GM12878 (cell line): ENCODE results near the gene NIPA2. TPM values are rescaled to one million over a fixed set of nuclear protein-coding genes. Genes with fewer than 3 reads are reported as not detected.
A peak's percentile ranks its signal among the peaks of the same experiment; 100 is the strongest.

Experiments
- ATAC-seq: fragments of 200-7000 bp; cut with Tn5 transposase; 3 replicates; pipeline ENCODE4 v1.9.1; 2020; ENCODE audit warnings: mild to moderate bottlenecking, moderate library complexity
- BruUV-seq: library from RNA; stranded (reverse); fragments of 400-500 nt; replicated peaks from 2 replicates; lab custom pipeline; 2021; lab: Mats Ljungman, UMichigan
- CTCF ChIA-PET: fragments of 300-600 bp; sonication (Branson Sonifier 250); formaldehyde crosslinking; extraction: SDS; loops from one replicate; lab custom pipeline; 2021; ENCODE audit warnings: inconsistent platforms; lab: Yijun Ruan, JAX
- POLR2A ChIA-PET: fragments of 350-600 bp; formaldehyde crosslinking; extraction: SDS; loops from one replicate; lab custom pipeline; 2021; ENCODE audit warnings: inconsistent platforms; lab: Charles Lee
- RAD21 ChIA-PET: fragments of 300-600 bp; sonication (Branson Sonifier 250); formaldehyde crosslinking; loops from one replicate; lab custom pipeline; 2023; ENCODE audit warnings: antibody characterized with exemption; ENCODE audit not compliant: unreplicated experiment; lab: Charles Lee
- SMC1A ChIA-PET: fragments of 300-600 bp; sonication (Branson Sonifier 250); formaldehyde crosslinking; loops from one replicate; lab custom pipeline; 2023; ENCODE audit not compliant: unreplicated experiment, uncharacterized antibody; lab: Charles Lee
- DNase-seq: peaks from one replicate; pipeline ENCODE4 v3.0.0-alpha.2; 2011; ENCODE audit warnings: low read depth, low spot score
- FAIRE-seq: peaks from 3 replicates; lab custom pipeline; 2011; peaks lifted over from hg19 to GRCh38; lab: Jason Lieb, UNC
- H2AFZ ChIP-seq: 2 replicates; pipeline ENCODE4 v1.6.0; 2011; ENCODE audit warnings: low read depth, low read length, control low read depth; ENCODE audit not compliant: control insufficient read depth
- H3K27ac ChIP-seq: 2 replicates; pipeline ENCODE4 v1.5.1; 2011; ENCODE audit warnings: control low read depth; ENCODE audit not compliant: control insufficient read depth, insufficient read depth
- H3K27me3 ChIP-seq, 2 experiments: replicated peaks in 1 of 2; 2 replicates each; pipeline versions ENCODE4 v1.6.0 to v1.6.1; 2011; ENCODE audit warnings: low read length in 1 of 2; ENCODE audit not compliant: control insufficient read depth in 2 of 2, insufficient read depth in 2 of 2
- H3K36me3 ChIP-seq, 2 experiments: 2 replicates each; pipeline ENCODE4 v1.5.1; 2011; ENCODE audit warnings: low read length in 1 of 2; ENCODE audit not compliant: control insufficient read depth in 2 of 2, insufficient read depth in 2 of 2
- H3K4me1 ChIP-seq: 2 replicates; pipeline ENCODE4 v1.6.1; 2011; ENCODE audit warnings: mild to moderate bottlenecking, low read length, moderate library complexity, mixed read lengths; ENCODE audit not compliant: control insufficient read depth, insufficient read depth
- H3K4me2 ChIP-seq: 2 replicates; pipeline ENCODE4 v1.6.0; 2011; ENCODE audit warnings: control low read depth; ENCODE audit not compliant: control insufficient read depth, insufficient read depth
- H3K4me3 ChIP-seq: fragments of 200-600 bp; sonication (generic); 2 replicates; pipeline ENCODE4 v1.5.1; 2016
- H3K79me2 ChIP-seq: 2 replicates; pipeline ENCODE4 v1.6.0; 2011; ENCODE audit warnings: low read length; ENCODE audit not compliant: control insufficient read depth, insufficient read depth
- H3K9ac ChIP-seq: 2 replicates; pipeline ENCODE4 v1.8.0; 2011; ENCODE audit warnings: low read length, control low read depth, mixed read lengths; ENCODE audit not compliant: control insufficient read depth, insufficient read depth
- H3K9me3 ChIP-seq: replicated peaks from 3 replicates; pipeline ENCODE4 v1.5.1; 2011; ENCODE audit warnings: mild to moderate bottlenecking, low read length; ENCODE audit not compliant: control insufficient read depth, insufficient read depth
- H4K20me1 ChIP-seq: 2 replicates; pipeline ENCODE4 v1.6.0; 2011; ENCODE audit not compliant: control insufficient read depth, insufficient read depth
- BHLHE40 ChIP-seq, 2 experiments: fragments of 450-650 bp in 1 of 2; IDR thresholded peaks; 2 replicates each; pipeline ENCODE4 v1.6.1; 2011 to 2017; ENCODE audit warnings: low read depth in 2 of 2, borderline replicate concordance in 1 of 2, improper control_type of control experiment in 1 of 2, low read length in 1 of 2, mild to moderate bottlenecking in 1 of 2
- JUNB ChIP-seq: IDR thresholded peaks from 2 replicates; pipeline ENCODE4 v1.6.1; 2016; ENCODE audit warnings: antibody characterized with exemption, mild to moderate bottlenecking
- MYB ChIP-seq: fragments of 150-350 bp; IDR thresholded peaks from 2 replicates; pipeline ENCODE4 v1.6.1; 2014; ENCODE audit warnings: mild to moderate bottlenecking, low read depth, low read length, borderline replicate concordance
- NR2C1 ChIP-seq: fragments of 450-650 bp; IDR thresholded peaks from 2 replicates; pipeline ENCODE4 v1.6.1; 2017; ENCODE audit warnings: antibody characterized with exemption, mild to moderate bottlenecking, moderate library complexity
- POLR2AphosphoS5 ChIP-seq: IDR thresholded peaks from 2 replicates; pipeline ENCODE4 v1.6.1; 2011; ENCODE audit warnings: mild to moderate bottlenecking, low read length, inconsistent platforms
- RAD51 ChIP-seq: fragments of 450-650 bp; IDR thresholded peaks from 2 replicates; pipeline ENCODE4 v1.6.1; 2016; ENCODE audit warnings: moderate library complexity, mild to moderate bottlenecking, inconsistent platforms
- TAF1 ChIP-seq: IDR thresholded peaks from 2 replicates; pipeline ENCODE4 v1.6.1; 2011; ENCODE audit warnings: mild to moderate bottlenecking, low read depth, low read length, borderline replicate concordance
- TCF3 ChIP-seq: IDR thresholded peaks from 2 replicates; pipeline ENCODE4 v1.6.1; 2012; ENCODE audit warnings: low read depth, mild to moderate bottlenecking, low read length, borderline replicate concordance; ENCODE audit not compliant: insufficient read depth
- WGBS: methylation state at CpG from one replicate; pipeline ENCODE4 v1.1.6; 2016; ENCODE audit warnings: low lambda C conversion rate; ENCODE audit not compliant: insufficient replicate concordance, insufficient coverage; ENCODE audit errors: missing lambda C conversion rate; 5-methylcytosine and 5-hydroxymethylcytosine counted together
- in situ Hi-C: fragments of 300-500 bp; cut with MboI; formaldehyde crosslinking; loops from 9 replicates; pipeline ENCODE4 v1.14.3; 2018; ENCODE audit warnings: mixed read lengths
- intact Hi-C: fragments of 100-400 bp; cut with micrococcal nuclease; formaldehyde crosslinking; loops from one replicate; pipeline ENCODE4 v1.14.2; 2022; ENCODE audit not compliant: unreplicated experiment
- polyA plus RNA-seq, 11 experiments: library from polyadenylated mRNA; depleted of rRNA in 4 of 11; unstranded in 6 of 11; stranded (reverse) in 5 of 11; fragments of >200 nt; fragmentation: Nextera tagmentation in 4 of 11; fragmentation: Illumina TruSeq in 1 of 11; extraction: Ambion mirVana in 4 of 11; extraction: Trizol in 1 of 11; gene quantifications; 1 replicate in 1 of 11; 2 replicates in 10 of 11; pipeline versions ENCODE4 v1.2.1 to v1.2.3, GENCODE V29; 2011 to 2016; ENCODE audit warnings: inconsistent platforms in 2 of 11, missing spikeins in 2 of 11, low read depth in 1 of 11
- total RNA-seq, 4 experiments: library from RNA; depleted of rRNA in 3 of 4; stranded (reverse); fragments of >200 nt in 3 of 4; fragmentation: Illumina TruSeq in 1 of 4; extraction: Trizol in 1 of 4; gene quantifications; 2 replicates each; pipeline versions ENCODE4 v1.2.1 to v1.2.3, GENCODE V29; 2013 to 2021
- TF ChIP-seq, protein P1 (sequence below): IDR thresholded peaks from 2 replicates; pipeline ENCODE4 v1.6.1; 2011; ENCODE audit warnings: mild to moderate bottlenecking, low read depth, low read length, moderate library complexity; ENCODE audit not compliant: insufficient replicate concordance
- TF ChIP-seq, protein P2 (sequence below): fragments of 450-650 bp; IDR thresholded peaks from 2 replicates; pipeline ENCODE4 v1.6.1; 2016; ENCODE audit warnings: mild to moderate bottlenecking
- TF ChIP-seq, protein P3 (sequence below): fragments of 450-650 bp; formaldehyde crosslinking; IDR thresholded peaks from 2 replicates; pipeline ENCODE4 v1.5.0; 2022; ENCODE audit warnings: mild to moderate bottlenecking, missing genetic modification characterization

Gene NIPA2
- total and polyA plus RNA-seq, 10 of the 15 experiments (the other 5 are each of a cell fraction or from before 2014, with no cell fraction given) = 24.4 to 159 (median 96.5) TPM

DNA sequence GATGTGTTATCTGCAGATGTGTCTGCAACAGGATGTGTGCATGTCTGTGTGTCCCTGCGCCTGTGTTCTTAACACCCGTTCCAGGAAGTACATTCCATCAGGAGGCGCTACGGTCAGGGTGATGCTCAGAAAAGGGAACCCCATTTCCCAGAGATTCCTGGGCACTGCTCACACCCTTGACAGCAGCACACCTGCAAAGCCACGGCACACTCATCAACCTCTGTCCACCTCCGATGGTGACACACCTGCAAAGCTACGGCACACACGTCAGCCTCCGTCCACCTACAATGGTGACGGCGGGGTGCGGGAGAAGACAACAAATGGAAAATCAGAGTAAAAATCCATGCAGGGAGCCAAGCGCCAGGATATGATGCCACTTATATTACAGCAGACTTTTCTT lies 55.4 kb downstream of the NIPA2 start (continued):
- TF ChIP-seq, protein P1, sequence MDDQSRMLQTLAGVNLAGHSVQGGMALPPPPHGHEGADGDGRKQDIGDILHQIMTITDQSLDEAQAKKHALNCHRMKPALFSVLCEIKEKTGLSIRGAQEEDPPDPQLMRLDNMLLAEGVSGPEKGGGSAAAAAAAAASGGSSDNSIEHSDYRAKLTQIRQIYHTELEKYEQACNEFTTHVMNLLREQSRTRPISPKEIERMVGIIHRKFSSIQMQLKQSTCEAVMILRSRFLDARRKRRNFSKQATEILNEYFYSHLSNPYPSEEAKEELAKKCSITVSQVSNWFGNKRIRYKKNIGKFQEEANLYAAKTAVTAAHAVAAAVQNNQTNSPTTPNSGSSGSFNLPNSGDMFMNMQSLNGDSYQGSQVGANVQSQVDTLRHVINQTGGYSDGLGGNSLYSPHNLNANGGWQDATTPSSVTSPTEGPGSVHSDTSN = no peak
- TF ChIP-seq MYB (no peak), RAD51 (no peak)

DNA sequence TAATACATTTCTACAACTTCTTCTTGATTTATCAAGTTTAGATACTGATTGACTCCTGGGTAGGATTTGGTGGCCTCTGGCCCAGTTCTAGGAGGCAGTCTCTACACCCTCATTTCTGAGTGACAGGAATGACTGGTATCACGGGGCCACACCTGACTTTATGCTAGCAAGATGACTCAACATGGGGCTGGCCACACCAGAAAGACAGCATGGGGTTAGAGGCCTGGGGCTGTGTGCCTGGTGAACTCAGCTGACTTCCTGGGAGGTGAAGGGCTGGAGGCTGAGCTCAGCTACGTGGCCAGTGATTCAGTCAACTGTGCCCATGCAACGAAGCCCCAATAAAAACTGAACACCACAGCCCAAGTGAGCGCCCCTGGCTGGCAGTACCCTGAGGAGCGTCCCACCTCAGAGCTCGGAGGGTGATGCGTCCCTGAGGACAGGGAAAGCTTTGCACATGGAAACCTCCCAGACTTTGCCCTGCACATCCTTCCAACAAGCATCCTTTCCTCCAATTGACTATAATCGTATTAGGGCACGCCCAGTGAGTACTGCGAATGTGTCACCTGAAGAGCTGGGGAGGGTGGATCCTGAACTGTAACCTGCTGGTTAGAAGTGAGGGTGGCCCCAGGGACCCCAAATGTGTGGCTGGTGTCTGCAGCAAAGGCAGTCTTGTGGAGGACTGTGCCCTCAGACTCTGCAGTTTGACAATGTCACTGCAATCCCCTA lies 57.2 kb downstream of the NIPA2 start:
- H3K4me1 ChIP-seq = no peaks in the 10 kb centered on the region
- H4K20me1 ChIP-seq = no peaks in the 10 kb centered on the region
- H3K4me2 ChIP-seq = no peak overlapping the region
- H3K9ac ChIP-seq = no peak overlapping the region
- ChIA-PET SMC1A (no interaction called here), POLR2A (no interaction called here), CTCF (no interaction called here), RAD21 (no interaction called here)
- H3K27me3 ChIP-seq = no peaks in the 10 kb centered on the region
- H3K79me2 ChIP-seq = no peaks in the 10 kb centered on the region
- H3K27ac ChIP-seq = no peak overlapping the region
- no peak overlapping the region for H2AFZ ChIP-seq
- BruUV-seq = no TSS peak
- WGBS = 57% methylated on average over 10 of the region's 10 CpGs
- in situ Hi-C loops = loop anchor here (10.0 kb wide), 1 partner anchor 49 kb away; no protein-coding TSS in a partner anchor
- H3K9me3 ChIP-seq = no peaks in the 10 kb centered on the region; the same call in 2 of the 3 replicates
- H3K36me3 ChIP-seq = peaks cover 4 to 13% of the 10 kb centered on the region in 2 experiments; a peak in 2 of 4 replicates
- DNase-seq (peak; percentile 1), FAIRE-seq (no peak), ATAC-seq (peak; percentile 82)
- no peak overlapping the region for H3K4me3 ChIP-seq
- intact Hi-C loops = no loop called here
- TF ChIP-seq BHLHE40 (IDR thresholded peaks at IDR 0.05; ENCODE audit: borderline replicate concordance in 1 of 2, low read depth in 2 of 2, low read length in 1 of 2) = peak in 1 of 2 experiments; percentile 10; a peak in 1 of 4 replicates
- no peak for TF ChIP-seq POLR2AphosphoS5
- TF ChIP-seq, protein P2, sequence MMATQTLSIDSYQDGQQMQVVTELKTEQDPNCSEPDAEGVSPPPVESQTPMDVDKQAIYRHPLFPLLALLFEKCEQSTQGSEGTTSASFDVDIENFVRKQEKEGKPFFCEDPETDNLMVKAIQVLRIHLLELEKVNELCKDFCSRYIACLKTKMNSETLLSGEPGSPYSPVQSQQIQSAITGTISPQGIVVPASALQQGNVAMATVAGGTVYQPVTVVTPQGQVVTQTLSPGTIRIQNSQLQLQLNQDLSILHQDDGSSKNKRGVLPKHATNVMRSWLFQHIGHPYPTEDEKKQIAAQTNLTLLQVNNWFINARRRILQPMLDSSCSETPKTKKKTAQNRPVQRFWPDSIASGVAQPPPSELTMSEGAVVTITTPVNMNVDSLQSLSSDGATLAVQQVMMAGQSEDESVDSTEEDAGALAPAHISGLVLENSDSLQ = peak; percentile 88
- TF ChIP-seq TCF3 = no peak
- no peak for TF ChIP-seq NR2C1
- TF ChIP-seq TAF1 = no peak
- TF ChIP-seq, protein P1 = peak; percentile 35
- peak; percentile 60; the same call in 1 of the 2 replicates for TF ChIP-seq JUNB
- TF ChIP-seq, protein P3, sequence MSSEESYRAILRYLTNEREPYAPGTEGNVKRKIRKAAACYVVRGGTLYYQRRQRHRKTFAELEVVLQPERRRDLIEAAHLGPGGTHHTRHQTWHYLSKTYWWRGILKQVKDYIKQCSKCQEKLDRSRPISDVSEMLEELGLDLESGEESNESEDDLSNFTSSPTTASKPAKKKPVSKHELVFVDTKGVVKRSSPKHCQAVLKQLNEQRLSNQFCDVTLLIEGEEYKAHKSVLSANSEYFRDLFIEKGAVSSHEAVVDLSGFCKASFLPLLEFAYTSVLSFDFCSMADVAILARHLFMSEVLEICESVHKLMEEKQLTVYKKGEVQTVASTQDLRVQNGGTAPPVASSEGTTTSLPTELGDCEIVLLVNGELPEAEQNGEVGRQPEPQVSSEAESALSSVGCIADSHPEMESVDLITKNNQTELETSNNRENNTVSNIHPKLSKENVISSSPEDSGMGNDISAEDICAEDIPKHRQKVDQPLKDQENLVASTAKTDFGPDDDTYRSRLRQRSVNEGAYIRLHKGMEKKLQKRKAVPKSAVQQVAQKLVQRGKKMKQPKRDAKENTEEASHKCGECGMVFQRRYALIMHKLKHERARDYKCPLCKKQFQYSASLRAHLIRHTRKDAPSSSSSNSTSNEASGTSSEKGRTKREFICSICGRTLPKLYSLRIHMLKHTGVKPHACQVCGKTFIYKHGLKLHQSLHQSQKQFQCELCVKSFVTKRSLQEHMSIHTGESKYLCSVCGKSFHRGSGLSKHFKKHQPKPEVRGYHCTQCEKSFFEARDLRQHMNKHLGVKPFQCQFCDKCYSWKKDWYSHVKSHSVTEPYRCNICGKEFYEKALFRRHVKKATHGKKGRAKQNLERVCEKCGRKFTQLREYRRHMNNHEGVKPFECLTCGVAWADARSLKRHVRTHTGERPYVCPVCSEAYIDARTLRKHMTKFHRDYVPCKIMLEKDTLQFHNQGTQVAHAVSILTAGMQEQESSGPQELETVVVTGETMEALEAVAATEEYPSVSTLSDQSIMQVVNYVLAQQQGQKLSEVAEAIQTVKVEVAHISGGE (CRISPR knock-in tag) = no peak
